Fibroblast of the conjunctiva (primary cell): Measurements from ENCODE around the gene GRK2.

Experiments used
- DNase-seq: peaks from one replicate; pipeline ENCODE4 v3.0.0-alpha.2; 2010; ENCODE audit warnings: low read depth

Gene GRK2

DNA sequence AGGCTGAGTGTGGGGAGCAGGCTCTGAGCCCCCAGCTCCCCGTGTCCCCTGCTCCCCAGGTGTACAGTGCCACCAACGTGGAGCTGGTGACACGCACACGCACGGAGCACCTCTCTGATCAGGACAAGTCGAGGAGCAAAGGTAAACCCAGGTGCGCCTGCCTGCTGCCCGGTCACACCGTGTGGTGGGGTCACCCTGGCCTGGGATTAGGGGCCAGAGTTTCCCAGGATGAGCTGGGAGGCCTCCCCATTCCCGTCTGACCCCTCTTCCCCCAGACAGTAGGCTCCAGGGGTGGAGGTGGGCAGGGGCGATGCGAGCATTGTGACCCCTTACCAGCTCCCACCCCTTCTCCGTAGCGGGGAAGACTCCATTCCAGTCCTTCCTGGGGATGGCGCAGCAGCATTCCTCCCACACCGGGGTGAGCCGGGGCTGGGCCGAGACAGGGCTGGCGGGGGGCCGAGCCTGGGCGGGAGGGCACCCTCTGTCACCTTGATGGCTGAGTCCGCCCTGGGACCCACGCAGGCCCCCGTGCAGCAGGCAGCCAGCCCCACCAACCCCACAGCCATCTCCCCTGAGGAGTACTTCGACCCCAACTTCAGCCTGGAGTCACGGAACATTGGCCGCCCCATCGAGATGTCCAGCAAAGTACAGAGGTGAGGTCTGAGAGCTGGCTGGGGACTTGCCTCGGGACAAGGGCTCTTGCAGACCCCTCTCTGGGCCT is 33.4 kb downstream of the GRK2 start:
- DNase-seq = no peak

DNA sequence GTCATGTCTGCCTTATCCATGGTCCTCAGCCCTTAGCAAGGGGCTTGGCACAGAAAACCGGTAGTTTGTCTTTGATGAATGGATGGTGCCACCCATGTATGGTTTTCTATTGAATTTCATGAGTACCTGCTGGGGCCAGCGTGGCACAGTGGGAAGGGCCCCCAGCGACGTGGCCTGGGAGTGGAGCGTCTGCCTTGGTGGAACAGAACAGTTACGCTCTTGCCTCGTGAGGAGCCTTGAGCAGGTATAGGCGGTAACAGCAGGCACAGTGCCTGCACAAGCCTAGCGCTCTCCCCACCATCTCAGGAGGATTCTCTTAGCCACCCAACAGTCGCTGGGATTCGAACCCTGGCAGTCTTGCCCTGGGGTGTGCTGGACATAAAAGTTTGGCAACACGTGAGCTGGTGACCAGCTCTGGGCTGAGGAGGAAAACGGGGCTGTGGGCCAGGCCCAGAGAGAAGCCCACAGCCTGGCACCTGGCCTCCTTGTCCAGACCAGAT is 34.0 kb downstream of the GRK2 start:
- no peak for DNase-seq

DNA sequence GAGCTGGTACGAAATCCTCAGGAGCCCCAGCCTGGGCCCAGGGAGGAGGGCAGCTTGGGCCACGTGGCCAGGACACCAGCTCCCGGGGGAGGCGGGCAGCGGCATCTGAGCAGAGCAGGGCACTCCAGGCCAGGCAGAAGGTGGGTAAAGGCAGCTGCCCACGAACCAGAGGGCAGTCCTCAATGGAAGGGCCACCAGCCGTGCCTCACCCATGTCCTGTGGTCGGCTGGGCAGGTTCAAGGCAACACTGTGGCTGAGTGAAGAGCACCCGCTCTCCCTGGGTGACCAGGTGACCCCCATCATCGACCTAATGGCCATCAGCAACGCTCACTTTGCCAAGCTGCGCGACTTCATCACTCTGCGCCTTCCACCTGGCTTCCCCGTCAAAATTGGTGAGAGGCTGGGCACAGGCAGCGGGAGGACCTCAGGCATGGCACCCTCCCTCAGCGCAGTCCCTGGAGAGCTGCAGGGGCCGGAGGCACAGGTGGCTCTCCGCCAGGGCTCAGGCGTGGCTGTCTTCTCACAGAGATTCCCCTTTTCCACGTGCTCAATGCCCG is 34.6 kb downstream of the GRK2 start:
- DNase-seq = no peak

GRCh38 chr11:67301313-67301921 is 35.1 kb downstream of the GRK2 start:
- DNase-seq = no peak

DNA sequence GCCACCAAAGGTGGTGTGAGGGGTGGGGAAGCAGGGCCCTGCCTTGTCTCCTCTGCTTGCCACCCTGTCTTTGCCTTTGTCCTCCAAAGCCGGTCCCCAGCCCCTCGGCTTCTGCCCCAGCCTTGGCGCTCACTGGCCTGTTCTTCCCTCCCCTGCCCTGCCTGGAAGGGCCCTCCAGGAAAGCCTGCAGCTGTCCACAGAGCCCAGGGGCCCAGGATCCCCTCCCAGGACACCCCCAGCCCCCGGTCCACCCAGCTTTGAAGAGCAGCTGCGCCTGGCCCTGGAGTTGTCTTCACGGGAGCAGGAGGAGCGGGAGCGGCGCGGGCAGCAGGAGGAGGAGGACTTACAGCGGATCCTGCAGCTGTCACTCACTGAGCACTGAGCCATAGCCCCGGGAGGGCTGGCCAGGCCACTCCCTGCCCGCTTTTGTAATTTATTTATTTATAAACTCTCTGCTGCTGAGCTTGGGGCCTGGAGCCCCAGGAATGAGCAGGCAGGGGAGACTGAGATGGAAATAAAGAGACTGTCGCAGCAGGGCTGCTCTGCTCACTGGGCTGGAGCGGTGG is 35.8 kb downstream of the GRK2 start:
- no peak for DNase-seq

- no peak for DNase-seq
Measured at GRCh38 chr11:67302571-67303131, 36.4 kb downstream of the GRK2 start.

DNA sequence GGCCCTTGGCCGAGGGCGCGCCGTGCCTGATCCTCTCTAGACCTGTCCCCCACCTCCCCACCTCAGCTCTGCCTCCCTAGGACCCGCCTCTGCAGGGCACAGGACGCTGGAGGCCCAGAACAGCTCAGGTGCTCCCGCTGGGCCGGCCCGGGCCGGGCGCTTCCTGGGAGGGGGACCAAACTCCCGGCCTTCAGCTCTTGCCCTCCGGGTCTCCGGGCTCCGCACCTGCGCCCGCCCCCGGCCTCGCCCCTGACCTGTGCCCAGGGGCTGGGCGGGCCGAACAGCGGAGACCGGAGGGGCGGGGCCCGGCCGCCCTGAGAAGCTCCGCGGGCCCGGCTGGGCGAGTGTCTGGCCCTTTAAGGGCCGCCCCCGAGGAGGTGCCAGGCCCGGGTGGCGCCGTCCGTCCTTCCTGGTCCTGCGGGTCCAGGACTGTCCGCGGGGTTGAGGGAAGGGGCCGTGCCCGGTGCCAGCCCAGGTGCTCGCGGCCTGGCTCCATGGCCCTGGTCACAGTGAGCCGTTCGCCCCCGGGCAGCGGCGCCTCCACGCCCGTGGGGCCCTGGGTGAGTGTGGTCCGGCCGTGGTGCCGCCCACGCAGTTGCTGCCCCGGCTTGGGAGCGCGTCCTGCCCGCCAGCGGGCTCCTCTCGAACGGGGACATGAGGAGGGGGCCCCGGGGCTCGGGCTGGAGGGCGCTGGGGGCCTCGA is 37.0 kb downstream of the GRK2 start, which contains the start of gene SSH3:
Gene SSH3 (plus strand): TSS at position 399 of the 703 bp plus-strand sequence. CDS start 96 bp downstream, at position 495.
- DNase-seq = no peak

DNA sequence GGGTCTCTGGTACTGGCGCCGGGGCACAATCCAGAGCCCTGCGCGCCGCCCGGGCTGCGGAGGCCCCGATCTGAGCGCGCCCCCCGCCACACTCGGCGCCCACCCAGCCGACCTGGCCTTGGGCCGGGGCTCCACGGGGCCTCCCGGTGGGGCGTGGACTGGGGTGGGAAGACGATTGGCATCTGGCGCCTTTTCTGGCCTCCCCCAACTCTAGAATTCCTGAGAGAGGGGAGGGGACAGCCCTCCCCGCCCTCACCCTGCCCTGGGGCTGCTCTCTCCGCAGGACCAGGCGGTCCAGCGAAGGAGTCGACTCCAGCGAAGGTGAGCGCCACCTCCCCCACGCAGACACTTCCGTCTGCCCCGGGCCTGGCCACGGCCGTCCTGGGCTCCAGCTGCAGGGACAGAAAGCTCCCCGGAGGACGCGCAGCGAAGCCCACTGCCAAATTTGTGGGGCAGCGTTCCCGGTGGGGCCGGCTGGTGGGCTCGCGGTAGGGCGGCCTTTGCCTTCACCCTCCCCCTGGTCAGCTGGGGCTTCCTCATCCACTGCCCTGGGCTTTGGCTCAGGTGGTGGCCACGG is 37.6 kb downstream of the GRK2 start:
- DNase-seq = no peak

GRCh38 chr11:67304511-67305113 is 38.3 kb downstream of the GRK2 start:
- no peak for DNase-seq

GRCh38 chr11:67306769-67307544 is 40.7 kb downstream of the GRK2 start:
- no peak for DNase-seq

DNA sequence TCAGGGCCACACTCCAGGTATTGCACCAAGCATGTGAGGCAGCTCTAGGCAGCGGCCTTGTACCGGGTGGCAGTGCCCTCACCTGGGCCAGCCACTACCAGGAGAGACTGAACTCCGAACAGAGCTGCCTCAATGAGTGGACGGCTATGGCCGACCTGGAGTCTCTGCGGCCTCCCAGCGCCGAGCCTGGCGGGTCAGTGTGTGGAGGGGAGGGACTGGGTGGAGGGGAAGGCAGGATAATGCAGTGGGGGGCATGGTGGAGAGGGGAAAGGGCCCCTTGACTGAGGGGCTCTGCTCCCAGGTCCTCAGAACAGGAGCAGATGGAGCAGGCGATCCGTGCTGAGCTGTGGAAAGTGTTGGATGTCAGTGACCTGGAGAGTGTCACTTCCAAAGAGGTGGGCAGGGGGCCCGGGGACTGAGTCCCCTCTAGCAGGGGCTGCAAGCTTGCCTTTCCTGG is 41.3 kb downstream of the GRK2 start:
- DNase-seq = no peak

DNA sequence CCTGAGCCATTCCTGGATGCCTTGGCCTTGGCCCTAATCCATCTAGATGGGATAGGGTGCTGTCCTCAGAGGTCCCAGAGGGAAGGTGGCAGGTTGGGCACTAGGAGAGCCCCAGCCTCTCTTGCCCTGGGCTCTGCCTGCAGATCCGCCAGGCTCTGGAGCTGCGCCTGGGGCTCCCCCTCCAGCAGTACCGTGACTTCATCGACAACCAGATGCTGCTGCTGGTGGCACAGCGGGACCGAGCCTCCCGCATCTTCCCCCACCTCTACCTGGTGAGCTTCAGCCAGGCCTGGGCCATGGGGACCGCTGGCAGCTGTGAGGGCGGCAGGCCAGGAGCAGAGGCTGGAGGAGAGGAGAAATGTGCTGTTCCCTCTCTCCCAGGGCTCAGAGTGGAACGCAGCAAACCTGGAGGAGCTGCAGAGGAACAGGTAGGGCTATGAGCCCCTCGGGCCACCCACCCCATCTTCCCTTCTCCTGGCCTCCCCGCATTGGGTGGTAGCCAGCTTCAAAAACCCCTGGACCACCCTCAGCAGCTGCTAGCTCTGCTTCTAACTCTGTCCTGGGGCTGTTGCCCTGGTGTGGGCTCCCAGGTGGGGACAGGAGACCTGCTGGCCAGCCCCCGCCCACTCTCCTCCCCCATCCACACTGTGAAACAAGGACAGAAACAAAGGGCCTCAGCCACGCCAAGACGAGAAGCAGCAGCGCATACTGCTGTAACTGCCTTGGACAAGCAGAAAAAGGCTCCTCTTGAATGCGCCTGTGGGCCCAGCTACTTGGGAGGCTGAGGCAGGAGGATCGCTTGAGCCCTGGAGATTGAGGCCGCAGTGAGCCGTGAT is 42.0 kb downstream of the GRK2 start:
- no peak for DNase-seq

DNA sequence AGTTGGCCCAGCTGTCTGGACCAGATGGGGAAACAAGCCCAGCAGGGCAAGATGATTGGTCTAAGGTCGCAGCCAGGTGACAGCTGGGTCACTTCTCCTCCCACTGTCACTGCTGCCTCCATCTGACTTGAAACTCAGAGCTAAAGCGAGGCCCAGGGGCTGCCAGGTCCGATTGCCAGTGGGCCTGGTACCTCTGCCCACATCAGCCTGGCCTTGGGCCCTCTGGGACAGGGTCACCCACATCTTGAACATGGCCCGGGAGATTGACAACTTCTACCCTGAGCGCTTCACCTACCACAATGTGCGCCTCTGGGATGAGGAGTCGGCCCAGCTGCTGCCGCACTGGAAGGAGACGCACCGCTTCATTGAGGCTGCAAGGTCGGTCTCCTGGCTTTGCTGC is 42.9 kb downstream of the GRK2 start:
- DNase-seq = no peak

DNA sequence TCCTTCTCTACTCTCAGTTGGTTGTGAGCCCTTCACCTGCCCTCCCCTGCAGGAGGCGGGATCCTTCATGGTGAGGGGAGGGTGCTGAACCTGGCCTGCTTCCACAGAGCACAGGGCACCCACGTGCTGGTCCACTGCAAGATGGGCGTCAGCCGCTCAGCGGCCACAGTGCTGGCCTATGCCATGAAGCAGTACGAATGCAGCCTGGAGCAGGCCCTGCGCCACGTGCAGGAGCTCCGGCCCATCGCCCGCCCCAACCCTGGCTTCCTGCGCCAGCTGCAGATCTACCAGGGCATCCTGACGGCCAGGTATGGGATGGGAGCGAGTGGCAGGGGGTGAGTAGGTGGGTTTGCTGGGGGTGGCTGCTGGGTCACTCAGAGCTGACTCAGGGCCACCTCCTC is 43.4 kb downstream of the GRK2 start:
- no peak for DNase-seq

DNA sequence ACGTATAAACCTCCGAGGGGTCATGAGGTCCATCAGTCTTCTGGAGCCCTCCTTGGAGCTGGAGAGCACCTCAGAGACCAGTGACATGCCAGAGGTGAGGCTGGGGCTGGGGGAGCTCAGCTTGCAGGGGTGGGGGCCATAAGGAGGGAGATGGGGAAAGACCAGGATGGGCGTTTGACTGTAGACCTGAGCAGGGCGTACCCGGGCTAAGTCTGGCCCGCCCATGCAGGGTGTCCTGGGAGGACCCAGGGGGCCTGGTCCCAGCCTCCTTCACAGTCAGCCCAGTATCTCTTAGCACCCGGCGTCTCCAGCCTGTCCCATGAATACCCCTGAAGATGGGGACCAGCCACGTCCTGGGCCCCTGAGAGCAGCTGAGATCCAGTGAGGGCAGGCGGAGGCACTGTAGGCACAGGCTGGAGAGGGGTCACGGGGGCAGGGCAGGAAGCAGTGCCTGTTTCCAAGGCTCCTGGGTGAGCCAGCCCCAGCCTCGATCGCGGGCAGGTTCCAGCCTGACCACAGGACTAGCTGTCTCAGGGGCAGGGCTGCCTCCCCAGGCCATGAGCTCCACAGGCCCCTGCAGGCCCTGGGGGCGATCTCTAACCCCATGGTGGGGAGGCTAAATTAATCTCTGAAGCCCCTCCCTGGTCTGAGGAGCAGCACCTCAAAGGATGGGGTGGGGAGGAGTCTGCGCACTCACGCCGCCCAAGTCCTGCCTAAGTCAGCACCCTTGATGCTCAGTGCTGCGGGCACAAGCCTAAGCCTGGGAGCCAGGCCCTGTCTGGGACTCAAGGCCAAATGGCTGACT is 44.2 kb downstream of the GRK2 start:
- no peak for DNase-seq

DNA sequence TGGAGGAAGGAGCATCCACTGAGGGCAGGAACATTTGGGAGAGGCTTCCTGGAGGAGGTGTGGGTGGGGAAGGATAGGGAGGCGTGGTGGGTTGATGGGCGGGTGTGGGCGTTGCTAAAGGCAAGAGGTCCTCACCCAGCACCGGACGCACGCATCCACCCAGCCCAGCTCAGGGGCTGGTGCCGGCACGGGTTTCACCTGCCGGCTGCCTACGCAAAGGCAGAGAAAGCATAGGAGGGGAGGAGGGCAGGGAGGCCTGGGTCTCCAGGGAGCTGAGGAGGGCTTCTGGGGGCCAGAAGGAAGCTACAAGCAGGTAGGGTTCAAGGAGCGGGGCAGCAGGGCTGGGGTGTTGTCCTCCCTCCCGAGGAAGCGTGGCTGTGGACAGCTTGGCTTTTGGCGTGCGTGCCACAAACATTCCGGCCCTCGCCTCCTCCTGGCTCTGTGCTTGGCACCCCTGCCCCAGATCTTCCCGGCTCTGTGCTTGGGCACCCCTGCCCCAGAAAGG is 44.8 kb downstream of the GRK2 start:
- DNase-seq = no peak

DNA sequence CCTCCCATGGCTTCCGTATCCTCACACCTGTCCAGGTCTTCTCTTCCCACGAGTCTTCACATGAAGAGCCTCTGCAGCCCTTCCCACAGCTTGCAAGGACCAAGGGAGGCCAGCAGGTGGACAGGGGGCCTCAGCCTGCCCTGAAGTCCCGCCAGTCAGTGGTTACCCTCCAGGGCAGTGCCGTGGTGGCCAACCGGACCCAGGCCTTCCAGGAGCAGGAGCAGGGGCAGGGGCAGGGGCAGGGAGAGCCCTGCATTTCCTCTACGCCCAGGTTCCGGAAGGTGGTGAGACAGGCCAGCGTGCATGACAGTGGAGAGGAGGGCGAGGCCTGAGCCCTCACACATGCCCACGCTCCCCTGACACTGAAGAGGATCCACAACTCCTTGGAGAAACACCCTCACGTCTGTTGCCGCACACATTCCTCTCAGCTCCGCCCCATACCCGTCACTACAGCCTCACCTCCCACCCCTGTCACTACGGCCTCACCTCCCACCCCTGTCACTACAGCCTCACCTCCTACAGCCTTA is 45.3 kb downstream of the GRK2 start:
- DNase-seq = no peak
